ENCODE measurements around the gene ZFP69B.

- TF ChIP-seq CTCF (IDR thresholded peaks at IDR 0.05), result no peak
- no peak for TF ChIP-seq POLR2A (IDR thresholded peaks at IDR 0.05)
These were observed 936 bp downstream of the ZFP69B start for GRCh38 chr1:40451238-40451585.

Data from right lobe of liver (tissue), 4 donors.